ENCODE measurements around the gene CHRNA1. TPM values are rescaled to one million over a fixed set of nuclear protein-coding genes. Genes with fewer than 3 reads are reported as not detected.

Gene CHRNA1
- total RNA-seq, 1 experiment from 2014 or later, result not detected

DNA sequence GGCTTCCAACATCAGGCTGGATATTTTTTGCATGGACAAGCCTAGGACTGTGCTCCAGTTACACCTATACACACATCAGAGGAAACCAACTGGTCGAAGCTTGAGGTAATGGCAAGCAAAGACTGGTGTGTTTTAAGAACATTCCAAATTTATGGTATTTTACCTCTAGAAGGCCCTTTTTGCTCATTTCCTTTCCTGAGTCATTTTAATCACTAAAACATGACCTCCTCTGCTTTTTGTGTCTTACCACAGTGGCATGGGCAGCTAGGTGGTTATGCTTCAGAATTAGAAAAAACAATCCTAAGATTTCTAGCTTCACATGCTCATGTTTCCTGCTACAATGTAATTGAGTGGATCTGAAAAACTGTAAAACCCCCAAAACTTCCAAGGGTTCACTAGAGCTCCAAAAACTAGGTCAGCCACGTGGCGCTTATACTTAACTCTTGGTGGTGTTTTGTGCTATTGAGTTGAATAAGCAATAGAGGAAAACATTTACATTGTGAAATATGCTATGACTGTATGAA, 30.6 kb upstream of the CHRNA1 start:
- H3K9me3 ChIP-seq, result no peaks in the 10 kb centered on the region
- intact Hi-C loops (cut with micrococcal nuclease; ENCODE audit: unreplicated experiment), result no loop called here
- no TSS peak for BruUV-seq (replicated peaks)

DNA sequence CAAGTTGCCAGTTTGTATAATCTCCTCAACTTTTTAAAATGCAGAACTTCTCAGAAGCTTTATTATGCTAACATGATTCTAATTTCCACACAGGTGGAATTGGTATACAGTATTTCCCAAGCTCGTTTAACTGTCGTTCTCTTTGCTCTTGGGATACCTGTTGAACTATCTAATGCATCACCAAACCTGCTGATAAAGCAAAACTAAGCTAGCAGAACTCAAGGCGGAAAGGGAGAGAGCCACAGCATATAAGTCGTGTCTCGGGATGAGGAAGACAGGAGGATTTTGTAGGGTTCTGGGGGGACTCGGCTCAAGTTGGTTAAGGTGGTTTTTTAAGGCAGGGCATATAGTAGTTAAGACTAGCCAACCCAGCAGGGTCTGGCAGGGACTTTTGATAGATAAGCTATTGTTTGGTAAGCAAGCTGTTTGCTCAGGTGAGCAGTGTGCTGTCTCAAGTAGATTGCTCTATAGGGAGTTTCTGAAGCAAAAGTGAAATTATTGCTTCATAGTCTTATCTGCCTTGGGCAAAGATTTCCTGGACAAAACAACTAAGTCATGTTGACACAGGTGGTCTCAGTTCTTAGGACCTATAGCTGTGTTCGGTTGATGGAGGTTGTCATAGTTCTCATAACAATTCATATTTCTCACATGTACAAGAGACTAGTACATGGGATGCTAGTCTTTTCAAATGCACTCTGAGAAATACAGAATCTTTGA, 28.2 kb upstream of the CHRNA1 start:
- Histone ChIP-seq H3K4me1 (peaks cover 5% of the 10 kb centered on the region; the same call in 1 of the 2 replicates), H3K36me3 (ENCODE audit: control insufficient read depth, insufficient read depth, low read length) (no peaks in the 10 kb centered on the region), H3K9me3 (no peaks in the 10 kb centered on the region), H3K27me3 (replicated peaks; ENCODE audit: control insufficient read depth, insufficient read depth, low read length) (no peaks in the 10 kb centered on the region), H3K4me3 (ENCODE audit: low read depth, low read length) (no peak overlapping the region)
- no peaks in the 10 kb centered on the region for H3K27me3 Mint-ChIP-seq (ENCODE audit: insufficient read depth, unreplicated experiment)
- H3K9me3 Mint-ChIP-seq (ENCODE audit: unreplicated experiment), result no peaks in the 10 kb centered on the region
- POLR2A ChIA-PET, result interaction anchor here (0.5 kb wide), 1 partner anchor 298 kb away, joined by 3 read pairs; no protein-coding TSS in a partner anchor
- H3K4me3 Mint-ChIP-seq (ENCODE audit: unreplicated experiment), result no peak overlapping the region
- CTCF ChIA-PET, result interaction anchor here (1.0 to 1.3 kb wide), 2 partner anchors 21 to 43 kb away, joined by 4 read pairs; no protein-coding TSS in a partner anchor
- BruUV-seq (replicated peaks), result no TSS peak
- no peaks in the 10 kb centered on the region for H3K36me3 Mint-ChIP-seq (ENCODE audit: insufficient read depth, unreplicated experiment)
- H3K4me1 Mint-ChIP-seq (ENCODE audit: low read depth, unreplicated experiment), result peaks cover 25% of the 10 kb centered on the region
- intact Hi-C loops (cut with micrococcal nuclease; ENCODE audit: unreplicated experiment), result no loop called here
- no peak overlapping the region for H3K27ac Mint-ChIP-seq (ENCODE audit: unreplicated experiment)
- peak in 1 of 2 experiments; percentile 35 for DNase-seq
- TF ChIP-seq, protein P1, sequence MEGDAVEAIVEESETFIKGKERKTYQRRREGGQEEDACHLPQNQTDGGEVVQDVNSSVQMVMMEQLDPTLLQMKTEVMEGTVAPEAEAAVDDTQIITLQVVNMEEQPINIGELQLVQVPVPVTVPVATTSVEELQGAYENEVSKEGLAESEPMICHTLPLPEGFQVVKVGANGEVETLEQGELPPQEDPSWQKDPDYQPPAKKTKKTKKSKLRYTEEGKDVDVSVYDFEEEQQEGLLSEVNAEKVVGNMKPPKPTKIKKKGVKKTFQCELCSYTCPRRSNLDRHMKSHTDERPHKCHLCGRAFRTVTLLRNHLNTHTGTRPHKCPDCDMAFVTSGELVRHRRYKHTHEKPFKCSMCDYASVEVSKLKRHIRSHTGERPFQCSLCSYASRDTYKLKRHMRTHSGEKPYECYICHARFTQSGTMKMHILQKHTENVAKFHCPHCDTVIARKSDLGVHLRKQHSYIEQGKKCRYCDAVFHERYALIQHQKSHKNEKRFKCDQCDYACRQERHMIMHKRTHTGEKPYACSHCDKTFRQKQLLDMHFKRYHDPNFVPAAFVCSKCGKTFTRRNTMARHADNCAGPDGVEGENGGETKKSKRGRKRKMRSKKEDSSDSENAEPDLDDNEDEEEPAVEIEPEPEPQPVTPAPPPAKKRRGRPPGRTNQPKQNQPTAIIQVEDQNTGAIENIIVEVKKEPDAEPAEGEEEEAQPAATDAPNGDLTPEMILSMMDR (IDR thresholded peaks at IDR 0.05; ENCODE audit: insufficient read depth in 1 of 2, low read depth in 1 of 2, low read length in 1 of 2, severe bottlenecking in 1 of 2, unreplicated experiment in 1 of 2), result no peak

More for the DNA sequence above, 30.6 kb upstream of the CHRNA1 start:
- no peak for DNase-seq
- POLR2A ChIA-PET, result no interaction called here
- Histone ChIP-seq H3K4me3 (ENCODE audit: low read depth, low read length) (no peak overlapping the region), H3K4me1 (peaks cover 5% of the 10 kb centered on the region; the same call in 1 of the 2 replicates), H3K27me3 (replicated peaks; ENCODE audit: control insufficient read depth, insufficient read depth, low read length) (no peaks in the 10 kb centered on the region), H3K36me3 (ENCODE audit: control insufficient read depth, insufficient read depth, low read length) (no peaks in the 10 kb centered on the region)
- Mint-ChIP-seq H3K27me3 (ENCODE audit: insufficient read depth, unreplicated experiment) (no peaks in the 10 kb centered on the region), H3K36me3 (ENCODE audit: insufficient read depth, unreplicated experiment) (no peaks in the 10 kb centered on the region), H3K27ac (ENCODE audit: unreplicated experiment) (no peak overlapping the region), H3K4me1 (ENCODE audit: low read depth, unreplicated experiment) (peaks cover 25% of the 10 kb centered on the region), H3K4me3 (ENCODE audit: unreplicated experiment) (no peak overlapping the region), H3K9me3 (ENCODE audit: unreplicated experiment) (no peaks in the 10 kb centered on the region)
- TF ChIP-seq, protein P1 (IDR thresholded peaks at IDR 0.05; ENCODE audit: insufficient read depth in 1 of 2, low read depth in 1 of 2, low read length in 1 of 2, severe bottlenecking in 1 of 2, unreplicated experiment in 1 of 2), result no peak
- CTCF ChIA-PET, result no interaction called here

DNA sequence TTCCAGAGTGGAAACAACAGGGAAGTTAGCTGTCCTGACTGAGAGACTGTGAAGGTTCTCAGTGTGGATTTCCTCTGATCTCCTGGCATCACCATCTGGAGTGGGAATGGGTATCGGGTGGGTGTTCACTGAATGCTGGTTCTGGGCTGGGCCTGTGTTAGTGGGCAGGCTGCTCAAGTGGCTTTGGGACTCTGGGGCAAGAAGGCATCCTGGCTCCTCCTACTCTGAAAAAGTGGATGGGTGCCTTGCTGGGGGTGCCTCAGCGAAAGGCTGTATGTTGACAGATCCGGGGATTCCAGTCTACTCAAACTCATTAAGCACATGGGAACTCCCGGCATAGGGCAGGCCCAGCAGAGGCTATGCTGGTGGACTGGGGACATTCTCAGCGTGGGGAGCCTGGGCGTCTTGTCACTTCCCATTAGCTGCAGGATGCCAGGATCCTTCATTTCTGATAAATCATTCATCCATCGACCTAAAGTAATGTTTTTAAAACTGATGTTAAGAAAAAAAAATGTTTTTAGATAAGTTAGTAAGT, 27.5 kb upstream of the CHRNA1 start:
- no TSS peak for BruUV-seq (replicated peaks)
- POLR2A ChIA-PET, result interaction anchor here (0.5 kb wide), 1 partner anchor 297 kb away, joined by 3 read pairs; no protein-coding TSS in a partner anchor

More for the DNA sequence above, 27.5 kb upstream of the CHRNA1 start:
- intact Hi-C loops (cut with micrococcal nuclease; ENCODE audit: unreplicated experiment), result no loop called here
- H3K36me3 Mint-ChIP-seq (ENCODE audit: insufficient read depth, unreplicated experiment), result no peaks in the 10 kb centered on the region
- H3K9me3 Mint-ChIP-seq (ENCODE audit: unreplicated experiment), result no peaks in the 10 kb centered on the region
- H3K27me3 ChIP-seq (replicated peaks; ENCODE audit: control insufficient read depth, insufficient read depth, low read length), result no peaks in the 10 kb centered on the region
- H3K27ac Mint-ChIP-seq (ENCODE audit: unreplicated experiment), result no peak overlapping the region
- DNase-seq, result no peak
- TF ChIP-seq, protein P1 (IDR thresholded peaks at IDR 0.05; ENCODE audit: insufficient read depth in 1 of 2, low read depth in 1 of 2, low read length in 1 of 2, severe bottlenecking in 1 of 2, unreplicated experiment in 1 of 2), result no peak
- H3K9me3 ChIP-seq, result no peaks in the 10 kb centered on the region
- no peaks in the 10 kb centered on the region for H3K36me3 ChIP-seq (ENCODE audit: control insufficient read depth, insufficient read depth, low read length)
- no peaks in the 10 kb centered on the region for H3K27me3 Mint-ChIP-seq (ENCODE audit: insufficient read depth, unreplicated experiment)
- no peak overlapping the region for H3K4me3 Mint-ChIP-seq (ENCODE audit: unreplicated experiment)
- H3K4me1 ChIP-seq, result peaks cover 5% of the 10 kb centered on the region; the same call in 1 of the 2 replicates
- peaks cover 25% of the 10 kb centered on the region for H3K4me1 Mint-ChIP-seq (ENCODE audit: low read depth, unreplicated experiment)
- H3K4me3 ChIP-seq (ENCODE audit: low read depth, low read length), result no peak overlapping the region
- CTCF ChIA-PET, result interaction anchor here (1.0 to 1.3 kb wide), 2 partner anchors 21 to 43 kb away, joined by 4 read pairs; no protein-coding TSS in a partner anchor
